ENCODE data around the gene PRPS1. TPM values are rescaled to one million over a fixed set of nuclear protein-coding genes. Genes with fewer than 3 reads are reported as not detected.

PRPS1 gene
- total RNA-seq, 1 experiment from 2014 or later, result 126 TPM

- Mint-ChIP-seq H3K27ac (no peak overlapping the region), H3K9me3 (no peaks in the 10 kb centered on the region), H3K27me3 (ENCODE audit: low read depth) (no peaks in the 10 kb centered on the region), H3K36me3 (no peaks in the 10 kb centered on the region), H3K4me3 (no peak overlapping the region), H3K4me1 (peaks cover 9% of the 10 kb centered on the region)
- DNase-seq (ENCODE audit: low spot score) (no peak), ATAC-seq (0 out of 2 replicates have a peak, but pooled peaks have one; percentile 44)
- ChIA-PET POLR2A (no interaction called here), CTCF (interaction anchor here (6.8 kb wide), 1 partner anchor 113 kb away, joined by 108 read pairs; the partner anchor contains the start of genes NCBP2L and TSC22D3)
- no peak for TF ChIP-seq HMGXB4 (CRISPR knock-in tag; IDR thresholded peaks at IDR 0.05)
- TF ChIP-seq CDX4 (CRISPR knock-in tag; IDR thresholded peaks at IDR 0.05; ENCODE audit: borderline replicate concordance), result no peak
- TF ChIP-seq ZNF232 (CRISPR knock-in tag; IDR thresholded peaks at IDR 0.05), result no peak
- TF ChIP-seq OVOL2 (CRISPR knock-in tag; IDR thresholded peaks at IDR 0.05; ENCODE audit: borderline replicate concordance), result no peak
- no peak for TF ChIP-seq FOXJ3 (CRISPR knock-in tag; IDR thresholded peaks at IDR 0.05; ENCODE audit: borderline replicate concordance)
- no peak for TF ChIP-seq E2F5 (CRISPR knock-in tag; IDR thresholded peaks at IDR 0.05)
Measured at GRCh38 chrX:107662824-107663223, 34.5 kb downstream of the PRPS1 start.

GRCh38 chrX:107666931-107667330 is 38.6 kb downstream of the PRPS1 start:
- DNase-seq (ENCODE audit: low spot score) (no peak), ATAC-seq (no peak)
- ChIA-PET POLR2A (no interaction called here), CTCF (interaction anchor here (2.7 kb wide), 1 partner anchor 110 kb away, joined by 25 read pairs; the partner anchor contains the start of genes NCBP2L and TSC22D3)
- no peak overlapping the region for H3K27ac Mint-ChIP-seq
- no peak overlapping the region for H3K4me3 Mint-ChIP-seq
- no peaks in the 10 kb centered on the region for H3K27me3 Mint-ChIP-seq (ENCODE audit: low read depth)
- TF ChIP-seq STAT6 (CRISPR knock-in tag; conservative IDR thresholded peaks at IDR 0.05; ENCODE audit: low read depth) (no peak), NFATC4 (CRISPR knock-in tag; IDR thresholded peaks at IDR 0.05) (no peak), GABPB1 (CRISPR knock-in tag; IDR thresholded peaks at IDR 0.05) (no peak), ATF1 (CRISPR knock-in tag; IDR thresholded peaks at IDR 0.05) (no peak)
- H3K4me1 Mint-ChIP-seq, result peaks cover 12% of the 10 kb centered on the region
- no peaks in the 10 kb centered on the region for H3K36me3 Mint-ChIP-seq
- H3K9me3 Mint-ChIP-seq, result no peaks in the 10 kb centered on the region

- CTCF ChIA-PET, result interaction anchor here (1.2 kb wide), 1 partner anchor 8 kb away, joined by 3 read pairs; no protein-coding TSS in a partner anchor
Measured at GRCh38 chrX:107667426-107667825, 39.1 kb downstream of the PRPS1 start.

More at GRCh38 chrX:107667426-107667825, 39.1 kb downstream of the PRPS1 start:
- TF ChIP-seq SMAD4 (CRISPR knock-in tag; IDR thresholded peaks at IDR 0.05), result no peak
- no peak for TF ChIP-seq ZNF138 (CRISPR knock-in tag; conservative IDR thresholded peaks at IDR 0.05)
- TF ChIP-seq ZNF512 (CRISPR knock-in tag; IDR thresholded peaks at IDR 0.05; ENCODE audit: borderline replicate concordance), result no peak
- no peak for TF ChIP-seq ZNF396 (CRISPR knock-in tag; IDR thresholded peaks at IDR 0.05; ENCODE audit: borderline replicate concordance)
- TF ChIP-seq GABPB1 (CRISPR knock-in tag; IDR thresholded peaks at IDR 0.05), result no peak
- TF ChIP-seq ZNF671 (CRISPR knock-in tag; IDR thresholded peaks at IDR 0.05), result no peak
- no peak for TF ChIP-seq ZNF232 (CRISPR knock-in tag; IDR thresholded peaks at IDR 0.05)
- no peak for TF ChIP-seq ZNF281 (CRISPR knock-in tag; IDR thresholded peaks at IDR 0.05)
- TF ChIP-seq ETV6 (CRISPR knock-in tag; IDR thresholded peaks at IDR 0.05), result no peak
- no peak for TF ChIP-seq ZNF219 (CRISPR knock-in tag; IDR thresholded peaks at IDR 0.05; ENCODE audit: borderline replicate concordance)
- TF ChIP-seq TEAD4 (CRISPR knock-in tag; IDR thresholded peaks at IDR 0.05), result no peak
- ATAC-seq (no peak), DNase-seq (ENCODE audit: low spot score) (no peak)
- H3K9me3 Mint-ChIP-seq, result no peaks in the 10 kb centered on the region
- peaks cover 7% of the 10 kb centered on the region for H3K4me1 Mint-ChIP-seq
- H3K4me3 Mint-ChIP-seq, result no peak overlapping the region
- no peaks in the 10 kb centered on the region for H3K27me3 Mint-ChIP-seq (ENCODE audit: low read depth)
- POLR2A ChIA-PET, result no interaction called here
- no peak overlapping the region for H3K27ac Mint-ChIP-seq
- H3K36me3 Mint-ChIP-seq, result no peaks in the 10 kb centered on the region
